ENCODE results near the gene SLIT3. TPM values are rescaled to one million over a fixed set of nuclear protein-coding genes. Genes with fewer than 3 reads are reported as not detected.

The SLIT3 gene
- total and polyA plus RNA-seq, 2 donors (not counting 3 experiments of a cell fraction or from before 2014, with no cell fraction given) = 0.90 to 1.0 TPM

GRCh38 chr5:169280696-169281095 is 20.2 kb downstream of the SLIT3 start:
- H3K4me1 ChIP-seq (ENCODE audit: control insufficient read depth, extremely low read depth, insufficient read depth, low read length) = no peaks in the 10 kb centered on the region
- H3K36me3 ChIP-seq (ENCODE audit: control insufficient read depth in 2 of 2, extremely low read depth in 1 of 2, insufficient read depth in 2 of 2, low read length in 2 of 2) = no peaks in the 10 kb centered on the region
- no peaks in the 10 kb centered on the region for H3K9me1 ChIP-seq (replicated peaks; ENCODE audit: control insufficient read depth, extremely low read depth, insufficient read depth, low read length)
- FAIRE-seq (no peak), DNase-seq (ENCODE audit: low read depth, low spot score) (no peak)
- no peak overlapping the region for H3K4me2 ChIP-seq (ENCODE audit: insufficient read depth, low read length)
- BruUV-seq (replicated peaks) = no TSS peak
- no peak overlapping the region for H3K4me3 ChIP-seq (replicated peaks in 1 of 3; ENCODE audit: insufficient read depth in 1 of 3, low read depth in 1 of 3, low read length in 3 of 3)
- no peak overlapping the region for H3K9ac ChIP-seq (replicated peaks; ENCODE audit: extremely low read depth, insufficient read depth, low read length)
- H3K79me2 ChIP-seq (ENCODE audit: control insufficient read depth, insufficient read depth, low read length) = no peaks in the 10 kb centered on the region
- no peaks in the 10 kb centered on the region for H3K27me3 ChIP-seq (ENCODE audit: control insufficient read depth in 2 of 2, insufficient read depth in 2 of 2, low read length in 2 of 2)
- no peaks in the 10 kb centered on the region for H3K9me3 ChIP-seq (replicated peaks; ENCODE audit: control insufficient read depth, insufficient read depth, low read length)
- dilution Hi-C loops (cut with MboI; ENCODE audit: extremely low pct_ligation_motif_present, low sequenced_read_pairs) (no loop called here), intact Hi-C loops (cut with micrococcal nuclease) (no loop called here)
- H2AFZ ChIP-seq (ENCODE audit: low read depth, low read length) = no peak overlapping the region
- CTCF ChIA-PET = no interaction called here
- H4K20me1 ChIP-seq (replicated peaks; ENCODE audit: control insufficient read depth, extremely low read depth, insufficient read depth, low read length) = no peaks in the 10 kb centered on the region
- no peak overlapping the region for H3K27ac ChIP-seq (ENCODE audit: insufficient read depth, low read depth, low read length)
- POLR2A ChIA-PET = no interaction called here
- TF ChIP-seq MAX (IDR thresholded peaks at IDR 0.05; ENCODE audit: insufficient read depth, insufficient read length) (no peak), EZH2 (IDR thresholded peaks at IDR 0.05; ENCODE audit: borderline replicate concordance, low read depth, low read length, severe bottlenecking) (no peak), JUN (IDR thresholded peaks at IDR 0.05; ENCODE audit: borderline replicate concordance, insufficient read depth, insufficient read length, low read depth) (no peak), FOS (IDR thresholded peaks at IDR 0.05; ENCODE audit: borderline replicate concordance, insufficient read depth, low read length) (no peak), CTCF (IDR thresholded peaks at IDR 0.05; ENCODE audit: extremely low read depth in 1 of 2, insufficient read depth in 1 of 2, low read depth in 1 of 2, low read length in 2 of 2) (no peak)

GRCh38 chr5:169280286-169280685 is 20.7 kb downstream of the SLIT3 start:
- dilution Hi-C loops (cut with MboI; ENCODE audit: extremely low pct_ligation_motif_present, low sequenced_read_pairs) = no loop called here
- H3K9ac ChIP-seq (replicated peaks; ENCODE audit: extremely low read depth, insufficient read depth, low read length) = no peak overlapping the region

More at GRCh38 chr5:169280286-169280685, 20.7 kb downstream of the SLIT3 start:
- no peak overlapping the region for H3K27ac ChIP-seq (ENCODE audit: insufficient read depth, low read depth, low read length)
- CTCF ChIA-PET = no interaction called here
- no peak overlapping the region for H3K4me2 ChIP-seq (ENCODE audit: insufficient read depth, low read length)
- H3K79me2 ChIP-seq (ENCODE audit: control insufficient read depth, insufficient read depth, low read length) = no peaks in the 10 kb centered on the region
- H4K20me1 ChIP-seq (replicated peaks; ENCODE audit: control insufficient read depth, extremely low read depth, insufficient read depth, low read length) = no peaks in the 10 kb centered on the region
- no peak for DNase-seq (ENCODE audit: low read depth, low spot score)
- POLR2A ChIA-PET = no interaction called here
- H3K4me1 ChIP-seq (ENCODE audit: control insufficient read depth, extremely low read depth, insufficient read depth, low read length) = no peaks in the 10 kb centered on the region
- H3K9me3 ChIP-seq (replicated peaks; ENCODE audit: control insufficient read depth, insufficient read depth, low read length) = no peaks in the 10 kb centered on the region
- no peak for FAIRE-seq
- H3K9me1 ChIP-seq (replicated peaks; ENCODE audit: control insufficient read depth, extremely low read depth, insufficient read depth, low read length) = no peaks in the 10 kb centered on the region
- H3K36me3 ChIP-seq (ENCODE audit: control insufficient read depth in 2 of 2, extremely low read depth in 1 of 2, insufficient read depth in 2 of 2, low read length in 2 of 2) = no peaks in the 10 kb centered on the region
- no peaks in the 10 kb centered on the region for H3K27me3 ChIP-seq (ENCODE audit: control insufficient read depth in 2 of 2, insufficient read depth in 2 of 2, low read length in 2 of 2)
- TF ChIP-seq MAX (IDR thresholded peaks at IDR 0.05; ENCODE audit: insufficient read depth, insufficient read length) (no peak), GATA2 (IDR thresholded peaks at IDR 0.05; ENCODE audit: insufficient read depth, insufficient read length, low read depth, low read length) (no peak), JUN (IDR thresholded peaks at IDR 0.05; ENCODE audit: borderline replicate concordance, insufficient read depth, insufficient read length, low read depth) (no peak), POLR2AphosphoS5 (IDR thresholded peaks at IDR 0.05; ENCODE audit: insufficient read depth, low read depth, low read length) (no peak), FOS (IDR thresholded peaks at IDR 0.05; ENCODE audit: borderline replicate concordance, insufficient read depth, low read length) (no peak), POLR2A (IDR thresholded peaks at IDR 0.05; ENCODE audit: low read depth, low read length) (no peak), CTCF (IDR thresholded peaks at IDR 0.05; ENCODE audit: extremely low read depth in 1 of 2, insufficient read depth in 1 of 2, low read depth in 1 of 2, low read length in 2 of 2) (no peak), EZH2 (IDR thresholded peaks at IDR 0.05; ENCODE audit: borderline replicate concordance, low read depth, low read length, severe bottlenecking) (no peak), MYC (IDR thresholded peaks at IDR 0.05; ENCODE audit: low read depth, low read length) (no peak)
- BruUV-seq (replicated peaks) = no TSS peak
- no peak overlapping the region for H3K4me3 ChIP-seq (replicated peaks in 1 of 3; ENCODE audit: insufficient read depth in 1 of 3, low read depth in 1 of 3, low read length in 3 of 3)
- H2AFZ ChIP-seq (ENCODE audit: low read depth, low read length) = no peak overlapping the region
- intact Hi-C loops (cut with micrococcal nuclease) = no loop called here
